ENCODE results near the gene TLE4.
"Not testable (repeated sequence)": the region's sequence is repeated elsewhere in the genome, so short reads cannot be mapped to it uniquely, and the experiment has no call there.

The TLE4 gene

DNA sequence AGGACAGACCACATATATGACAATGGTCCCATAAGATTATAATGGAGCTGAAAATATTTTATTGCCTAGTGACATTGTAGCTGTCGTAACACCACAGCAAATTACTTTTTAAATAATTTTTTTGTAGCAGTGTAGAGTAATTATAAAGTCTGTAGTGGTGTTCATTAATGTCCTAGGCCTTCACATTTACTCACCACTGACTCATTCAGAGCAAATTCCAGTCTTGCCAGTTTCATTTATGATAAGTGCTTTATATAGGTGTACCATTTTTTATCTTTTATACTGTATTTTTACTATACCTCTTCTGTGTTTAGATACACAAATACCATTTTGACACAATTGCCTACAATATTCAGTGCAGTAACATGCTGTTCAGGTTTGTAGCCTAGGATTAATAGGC, 67.6 kb downstream of the TLE4 start:
- TF ChIP-seq CTCF (IDR thresholded peaks at IDR 0.05; ENCODE audit: borderline replicate concordance, control extremely low read depth, extremely low read depth, insufficient read depth, missing control alignments): no peak
- no peak for DNase-seq (ENCODE audit: low spot score)
- in situ Hi-C loops (cut with MboI; ENCODE audit: low sequenced_read_pairs, unreplicated experiment): no loop called here

- DNase-seq (ENCODE audit: low spot score): not testable (repeated sequence)
These were observed 68.3 kb downstream of the TLE4 start for GRCh38 chr9:79640067-79640466.

DNA sequence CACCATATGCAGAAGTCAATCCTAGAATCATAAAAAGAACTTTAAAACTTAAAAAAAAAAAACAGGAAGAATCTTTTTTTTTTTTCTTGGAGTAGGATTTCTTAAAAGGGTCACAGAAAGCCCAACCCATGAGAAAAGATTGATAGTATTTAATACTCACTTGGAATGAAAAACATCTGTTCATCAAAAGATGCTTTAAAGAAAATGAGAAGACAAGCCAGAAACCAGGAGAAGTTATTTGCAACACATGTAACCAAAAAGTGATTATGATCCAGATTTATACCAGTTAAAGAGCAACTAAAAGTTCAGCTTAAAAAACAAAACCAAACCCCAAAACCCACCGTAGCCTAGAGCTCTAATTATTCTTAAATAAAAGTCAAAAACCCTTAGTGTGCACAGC, 69.3 kb downstream of the TLE4 start:
- TF ChIP-seq CTCF (IDR thresholded peaks at IDR 0.05; ENCODE audit: borderline replicate concordance, control extremely low read depth, extremely low read depth, insufficient read depth, missing control alignments): no peak
- DNase-seq (ENCODE audit: low spot score): no peak
- in situ Hi-C loops (cut with MboI; ENCODE audit: low sequenced_read_pairs, unreplicated experiment): no loop called here

More at GRCh38 chr9:79640067-79640466, 68.3 kb downstream of the TLE4 start:
- in situ Hi-C loops (cut with MboI; ENCODE audit: low sequenced_read_pairs, unreplicated experiment): not testable (repeated sequence)

- no peak for TF ChIP-seq CTCF (IDR thresholded peaks at IDR 0.05; ENCODE audit: borderline replicate concordance, control extremely low read depth, extremely low read depth, insufficient read depth, missing control alignments)
- in situ Hi-C loops (cut with MboI; ENCODE audit: low sequenced_read_pairs, unreplicated experiment): no loop called here
- no peak for DNase-seq (ENCODE audit: low spot score)
These were observed 70.9 kb downstream of the TLE4 start for GRCh38 chr9:79642671-79643070.

DNA sequence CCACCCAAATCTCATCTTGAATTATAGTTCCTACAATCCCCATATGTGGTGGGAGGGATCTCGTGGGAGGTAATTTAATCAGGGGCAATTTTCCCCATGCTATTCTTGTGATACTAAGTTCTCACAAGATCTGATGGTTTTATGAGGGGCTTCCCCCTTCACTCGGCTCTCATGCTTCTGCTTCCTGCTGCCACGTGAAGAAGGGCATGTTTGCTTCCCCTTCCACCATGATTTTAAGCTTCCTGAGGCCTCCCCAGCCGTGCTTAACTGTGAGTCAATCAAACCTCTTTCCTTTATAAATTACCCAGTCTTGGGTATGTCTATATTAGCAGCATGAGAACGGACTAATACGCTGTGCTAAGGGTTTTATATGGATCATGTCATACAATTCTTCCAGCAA, 72.3 kb downstream of the TLE4 start:
- DNase-seq (ENCODE audit: low spot score): no peak
- TF ChIP-seq CTCF (IDR thresholded peaks at IDR 0.05; ENCODE audit: borderline replicate concordance, control extremely low read depth, extremely low read depth, insufficient read depth, missing control alignments): no peak
- in situ Hi-C loops (cut with MboI; ENCODE audit: low sequenced_read_pairs, unreplicated experiment): no loop called here

GRCh38 chr9:79644601-79645000, 72.8 kb downstream of the TLE4 start:
- in situ Hi-C loops (cut with MboI; ENCODE audit: low sequenced_read_pairs, unreplicated experiment): no loop called here
- DNase-seq (ENCODE audit: low spot score): no peak
- TF ChIP-seq CTCF (IDR thresholded peaks at IDR 0.05; ENCODE audit: borderline replicate concordance, control extremely low read depth, extremely low read depth, insufficient read depth, missing control alignments): no peak

GRCh38 chr9:79645110-79645509, 73.3 kb downstream of the TLE4 start:
- no peak for TF ChIP-seq CTCF (IDR thresholded peaks at IDR 0.05; ENCODE audit: borderline replicate concordance, control extremely low read depth, extremely low read depth, insufficient read depth, missing control alignments)
- in situ Hi-C loops (cut with MboI; ENCODE audit: low sequenced_read_pairs, unreplicated experiment): no loop called here
- DNase-seq (ENCODE audit: low spot score): no peak

Data from GM13976 (cell line).